ENCODE data around the gene SLC31A1.

Gene SLC31A1

GRCh38 chr9:113221003-113221799, at the start of gene SLC31A1, which contains the start of gene FKBP15:
Gene SLC31A1, plus strand, starts transcription at chr9:113221544. Its CDS starts 34,605 bp downstream, at chr9:113256149.
Gene FKBP15, minus strand, starts transcription at chr9:113221277. Its CDS starts 34 bp downstream, at chr9:113221243.
- peaks cover 7% of the 10 kb centered on the region; the same call in 1 of the 2 replicates for H3K36me3 ChIP-seq (ENCODE audit: low read length)
- H3K9me3 ChIP-seq (ENCODE audit: insufficient read depth, low read length) = no peaks in the 10 kb centered on the region
- peak within 1 kb of the TSS; percentile 93 for H3K9ac ChIP-seq (ENCODE audit: low read length)
- peak within 1 kb of the TSS; percentile 98 for H3K4me2 ChIP-seq (ENCODE audit: low read depth, low read length, poor library complexity, severe bottlenecking)
- H3K27ac ChIP-seq (ENCODE audit: low read depth, low read length) = peak within 1 kb of the TSS; percentile 80
- H3K9me2 ChIP-seq (replicated peaks; ENCODE audit: insufficient read depth, low read length) = no peaks in the 10 kb centered on the region
- peaks cover 20% of the 10 kb centered on the region for H3F3A ChIP-seq (ENCODE audit: insufficient read depth)
- H3K79me2 ChIP-seq (ENCODE audit: insufficient read depth, low read length) = peaks cover 53% of the 10 kb centered on the region
- peaks cover 12% of the 10 kb centered on the region; the same call in 1 of the 2 replicates for H4K20me1 ChIP-seq (ENCODE audit: low read depth, low read length)
- no peaks in the 10 kb centered on the region for H3K27me3 ChIP-seq (ENCODE audit: low read length)
- no peak for TF ChIP-seq EZH2phosphoT487 (conservative IDR thresholded peaks at IDR 0.05; ENCODE audit: low read length)
- TF ChIP-seq, protein P1, sequence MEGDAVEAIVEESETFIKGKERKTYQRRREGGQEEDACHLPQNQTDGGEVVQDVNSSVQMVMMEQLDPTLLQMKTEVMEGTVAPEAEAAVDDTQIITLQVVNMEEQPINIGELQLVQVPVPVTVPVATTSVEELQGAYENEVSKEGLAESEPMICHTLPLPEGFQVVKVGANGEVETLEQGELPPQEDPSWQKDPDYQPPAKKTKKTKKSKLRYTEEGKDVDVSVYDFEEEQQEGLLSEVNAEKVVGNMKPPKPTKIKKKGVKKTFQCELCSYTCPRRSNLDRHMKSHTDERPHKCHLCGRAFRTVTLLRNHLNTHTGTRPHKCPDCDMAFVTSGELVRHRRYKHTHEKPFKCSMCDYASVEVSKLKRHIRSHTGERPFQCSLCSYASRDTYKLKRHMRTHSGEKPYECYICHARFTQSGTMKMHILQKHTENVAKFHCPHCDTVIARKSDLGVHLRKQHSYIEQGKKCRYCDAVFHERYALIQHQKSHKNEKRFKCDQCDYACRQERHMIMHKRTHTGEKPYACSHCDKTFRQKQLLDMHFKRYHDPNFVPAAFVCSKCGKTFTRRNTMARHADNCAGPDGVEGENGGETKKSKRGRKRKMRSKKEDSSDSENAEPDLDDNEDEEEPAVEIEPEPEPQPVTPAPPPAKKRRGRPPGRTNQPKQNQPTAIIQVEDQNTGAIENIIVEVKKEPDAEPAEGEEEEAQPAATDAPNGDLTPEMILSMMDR (IDR thresholded peaks at IDR 0.05; ENCODE audit: insufficient read depth, low read length, poor library complexity, severe bottlenecking) = no peak
- peak within 1 kb of the TSS; percentile 83 for H2AFZ ChIP-seq (ENCODE audit: low read depth, low read length, severe bottlenecking)
- H3K4me3 ChIP-seq (ENCODE audit: insufficient read depth, low read length, poor library complexity, severe bottlenecking) = peak within 1 kb of the TSS; percentile 90

- no peaks in the 10 kb centered on the region for H3K27me3 ChIP-seq (ENCODE audit: low read length)
- no peaks in the 10 kb centered on the region for H3K79me2 ChIP-seq (ENCODE audit: insufficient read depth, low read length)
- no peak for TF ChIP-seq EZH2phosphoT487 (conservative IDR thresholded peaks at IDR 0.05; ENCODE audit: low read length)
- TF ChIP-seq, protein P1 (IDR thresholded peaks at IDR 0.05; ENCODE audit: insufficient read depth, low read length, poor library complexity, severe bottlenecking) = no peak
- no peak overlapping the region for H3K27ac ChIP-seq (ENCODE audit: low read depth, low read length)
- no peaks in the 10 kb centered on the region for H3K9me3 ChIP-seq (ENCODE audit: insufficient read depth, low read length)
- no peak overlapping the region for H3K4me2 ChIP-seq (ENCODE audit: low read depth, low read length, poor library complexity, severe bottlenecking)
- no peaks in the 10 kb centered on the region for H4K20me1 ChIP-seq (ENCODE audit: low read depth, low read length)
- no peak overlapping the region for H2AFZ ChIP-seq (ENCODE audit: low read depth, low read length, severe bottlenecking)
- H3K4me3 ChIP-seq (ENCODE audit: insufficient read depth, low read length, poor library complexity, severe bottlenecking) = no peak overlapping the region
- H3K9ac ChIP-seq (ENCODE audit: low read length) = no peak overlapping the region
- H3F3A ChIP-seq (ENCODE audit: insufficient read depth) = 0 out of 2 replicates have a peak, but pooled peaks cover 3% of the 10 kb centered on the region
- no peaks in the 10 kb centered on the region for H3K9me2 ChIP-seq (replicated peaks; ENCODE audit: insufficient read depth, low read length)
- H3K36me3 ChIP-seq (ENCODE audit: low read length) = peaks cover 52% of the 10 kb centered on the region
Measured at GRCh38 chr9:113173341-113173740, 48.0 kb upstream of the SLC31A1 start.

GRCh38 chr9:113176803-113177202, 44.5 kb upstream of the SLC31A1 start:
- no peaks in the 10 kb centered on the region for H3K27me3 ChIP-seq (ENCODE audit: low read length)
- 0 out of 2 replicates have a peak, but pooled peaks cover 3% of the 10 kb centered on the region for H3F3A ChIP-seq (ENCODE audit: insufficient read depth)
- no peak overlapping the region for H3K27ac ChIP-seq (ENCODE audit: low read depth, low read length)
- H3K9me3 ChIP-seq (ENCODE audit: insufficient read depth, low read length) = no peaks in the 10 kb centered on the region
- peaks cover 75% of the 10 kb centered on the region for H3K36me3 ChIP-seq (ENCODE audit: low read length)
- H3K4me2 ChIP-seq (ENCODE audit: low read depth, low read length, poor library complexity, severe bottlenecking) = no peak overlapping the region
- H3K9ac ChIP-seq (ENCODE audit: low read length) = no peak overlapping the region
- TF ChIP-seq EZH2phosphoT487 (conservative IDR thresholded peaks at IDR 0.05; ENCODE audit: low read length) = no peak
- TF ChIP-seq, protein P1 (IDR thresholded peaks at IDR 0.05; ENCODE audit: insufficient read depth, low read length, poor library complexity, severe bottlenecking) = no peak
- H2AFZ ChIP-seq (ENCODE audit: low read depth, low read length, severe bottlenecking) = no peak overlapping the region
- H3K4me3 ChIP-seq (ENCODE audit: insufficient read depth, low read length, poor library complexity, severe bottlenecking) = no peak overlapping the region
- no peaks in the 10 kb centered on the region for H3K79me2 ChIP-seq (ENCODE audit: insufficient read depth, low read length)
- no peaks in the 10 kb centered on the region for H4K20me1 ChIP-seq (ENCODE audit: low read depth, low read length)
- H3K9me2 ChIP-seq (replicated peaks; ENCODE audit: insufficient read depth, low read length) = no peaks in the 10 kb centered on the region
